ENCODE data around the gene FAM241B.

The FAM241B gene

DNA sequence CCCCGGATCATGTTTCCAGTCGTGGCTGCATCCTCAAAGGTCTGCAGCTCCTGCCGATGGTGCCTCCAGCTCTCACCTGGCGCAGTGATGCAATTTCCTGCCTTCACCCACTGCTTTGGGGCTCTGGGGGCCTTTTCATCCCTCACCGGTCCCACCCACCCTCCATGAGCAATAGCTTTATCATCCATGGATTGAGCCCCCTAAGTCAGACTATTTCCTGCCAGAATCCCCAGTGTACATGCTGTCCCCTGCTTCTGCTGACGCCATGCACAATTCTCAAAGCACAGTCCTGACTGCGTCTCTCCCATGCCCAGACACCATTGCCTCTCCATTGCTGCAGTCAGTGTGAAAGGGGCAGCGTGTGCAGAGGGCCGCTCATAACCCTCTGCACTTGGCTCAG lies 49.7 kb downstream of the FAM241B start:
- no peak for DNase-seq (ENCODE audit: insufficient read length, low spot score)
- TF ChIP-seq, protein P1, sequence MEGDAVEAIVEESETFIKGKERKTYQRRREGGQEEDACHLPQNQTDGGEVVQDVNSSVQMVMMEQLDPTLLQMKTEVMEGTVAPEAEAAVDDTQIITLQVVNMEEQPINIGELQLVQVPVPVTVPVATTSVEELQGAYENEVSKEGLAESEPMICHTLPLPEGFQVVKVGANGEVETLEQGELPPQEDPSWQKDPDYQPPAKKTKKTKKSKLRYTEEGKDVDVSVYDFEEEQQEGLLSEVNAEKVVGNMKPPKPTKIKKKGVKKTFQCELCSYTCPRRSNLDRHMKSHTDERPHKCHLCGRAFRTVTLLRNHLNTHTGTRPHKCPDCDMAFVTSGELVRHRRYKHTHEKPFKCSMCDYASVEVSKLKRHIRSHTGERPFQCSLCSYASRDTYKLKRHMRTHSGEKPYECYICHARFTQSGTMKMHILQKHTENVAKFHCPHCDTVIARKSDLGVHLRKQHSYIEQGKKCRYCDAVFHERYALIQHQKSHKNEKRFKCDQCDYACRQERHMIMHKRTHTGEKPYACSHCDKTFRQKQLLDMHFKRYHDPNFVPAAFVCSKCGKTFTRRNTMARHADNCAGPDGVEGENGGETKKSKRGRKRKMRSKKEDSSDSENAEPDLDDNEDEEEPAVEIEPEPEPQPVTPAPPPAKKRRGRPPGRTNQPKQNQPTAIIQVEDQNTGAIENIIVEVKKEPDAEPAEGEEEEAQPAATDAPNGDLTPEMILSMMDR (IDR thresholded peaks at IDR 0.05; ENCODE audit: insufficient read depth, missing control alignments): no peak
- FAIRE-seq: no peak

DNA sequence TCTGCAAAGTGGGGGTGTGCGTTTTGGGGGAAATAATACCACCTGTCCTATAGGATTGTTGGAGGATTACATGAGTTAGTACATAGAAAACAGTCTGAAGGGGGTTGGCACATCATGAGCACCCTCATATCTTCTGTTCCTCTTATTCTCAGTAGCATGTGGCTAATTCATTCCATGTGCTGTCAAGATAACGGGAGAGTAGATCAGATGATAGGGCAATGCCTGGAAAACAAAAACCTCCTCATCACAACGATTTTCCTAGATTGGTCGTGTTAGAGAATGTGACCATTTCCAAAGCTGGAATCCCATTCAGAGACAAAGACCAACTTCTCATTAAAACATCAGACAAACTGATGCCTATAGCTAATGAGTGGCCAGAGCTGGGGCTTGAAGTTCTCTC lies 50.6 kb downstream of the FAM241B start:
- DNase-seq (ENCODE audit: insufficient read length, low spot score) (no peak), FAIRE-seq (no peak)
- TF ChIP-seq, protein P1 (IDR thresholded peaks at IDR 0.05; ENCODE audit: insufficient read depth, missing control alignments): no peak

DNA sequence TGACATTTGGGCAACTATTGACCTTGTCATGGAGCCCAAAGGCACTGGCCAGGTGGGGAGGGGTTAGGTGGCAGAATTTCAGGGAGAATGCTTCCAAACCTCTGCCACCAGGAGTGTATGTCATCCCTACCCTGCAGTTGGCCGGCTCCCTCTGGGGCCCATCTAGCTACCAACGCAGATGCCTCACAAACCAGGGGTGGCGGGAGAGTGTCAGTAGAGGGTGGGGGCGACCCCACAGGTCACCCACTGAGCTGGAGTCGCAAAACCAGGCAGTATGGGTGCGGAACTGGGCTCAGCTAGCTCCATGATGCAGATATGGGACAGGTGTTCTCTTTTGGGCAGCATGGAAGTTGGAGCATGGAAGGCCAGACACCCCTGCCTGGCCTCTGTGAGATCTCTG lies 51.4 kb downstream of the FAM241B start:
- TF ChIP-seq, protein P1 (IDR thresholded peaks at IDR 0.05; ENCODE audit: insufficient read depth, missing control alignments): no peak
- FAIRE-seq (no peak), DNase-seq (ENCODE audit: insufficient read length, low spot score) (no peak)

DNA sequence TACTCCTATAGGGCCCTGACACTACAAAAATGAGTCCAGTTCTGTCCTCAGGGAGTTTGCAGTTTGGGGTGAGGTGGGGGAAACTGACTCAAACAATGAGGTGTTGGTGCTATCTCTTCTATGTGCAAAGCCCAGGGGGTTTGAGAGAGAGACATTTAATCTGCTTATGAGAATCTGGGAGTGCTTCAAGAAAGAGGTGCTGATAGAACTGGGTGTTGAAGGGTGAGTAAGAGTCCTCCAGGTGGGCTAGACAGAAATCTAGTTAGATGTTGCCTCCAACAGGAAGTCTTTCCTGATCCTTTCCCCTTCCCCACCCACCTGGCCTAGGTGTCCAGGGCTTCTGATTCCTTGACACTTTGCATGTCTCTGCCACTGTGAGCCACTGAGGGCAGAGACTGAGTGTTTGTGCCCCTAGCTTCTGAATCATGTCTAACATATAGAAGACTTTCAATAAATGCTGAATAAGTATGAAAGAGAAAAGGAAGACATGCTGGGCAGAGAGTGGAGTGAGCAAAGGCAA lies 53.0 kb downstream of the FAM241B start:
- no peak for DNase-seq (ENCODE audit: insufficient read length, low spot score)
- no peak for FAIRE-seq
- TF ChIP-seq, protein P1 (IDR thresholded peaks at IDR 0.05; ENCODE audit: insufficient read depth, missing control alignments): no peak

Data from D721Med (cell line).